Measurements from ENCODE around the gene TMBIM6. TPM values are rescaled to one million over a fixed set of nuclear protein-coding genes. Genes with fewer than 3 reads are reported as not detected.

The TMBIM6 gene
- total RNA-seq, 1 donor from 2014 or later: 188 TPM

DNA sequence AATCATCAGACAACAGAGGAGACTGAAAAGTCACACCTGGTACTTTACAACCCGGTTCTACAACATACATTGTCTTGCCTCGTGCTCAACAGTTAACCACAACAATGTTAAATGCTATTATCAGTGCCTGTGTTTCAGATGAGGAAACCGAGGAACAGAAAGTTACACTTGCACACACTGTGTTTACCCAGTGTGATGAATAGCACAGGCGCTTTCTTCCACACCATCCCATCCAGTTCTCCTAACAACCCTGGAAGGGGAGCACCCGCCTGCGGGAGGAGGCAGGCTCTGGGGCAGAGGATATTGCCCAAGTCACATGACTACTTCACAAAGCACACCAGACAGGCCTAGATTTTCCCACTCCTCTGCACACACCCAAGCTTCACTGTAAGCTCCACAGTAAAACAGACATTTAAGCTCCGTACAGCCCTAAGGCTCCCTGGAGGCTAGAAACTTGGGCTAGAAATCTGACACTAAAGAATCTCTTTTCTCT, 65.0 kb downstream of the TMBIM6 start:
- Histone ChIP-seq H3K27me3 (no peaks in the 10 kb centered on the region), H3K9me3 (no peaks in the 10 kb centered on the region), H3K36me3 (peaks cover 43% of the 10 kb centered on the region in 2 donors), H3K27ac (no peak overlapping the region), H3K4me1 (peaks cover 16 to 24% of the 10 kb centered on the region in 2 donors), H3K4me3 (no peak overlapping the region)
- TF ChIP-seq, protein P1, sequence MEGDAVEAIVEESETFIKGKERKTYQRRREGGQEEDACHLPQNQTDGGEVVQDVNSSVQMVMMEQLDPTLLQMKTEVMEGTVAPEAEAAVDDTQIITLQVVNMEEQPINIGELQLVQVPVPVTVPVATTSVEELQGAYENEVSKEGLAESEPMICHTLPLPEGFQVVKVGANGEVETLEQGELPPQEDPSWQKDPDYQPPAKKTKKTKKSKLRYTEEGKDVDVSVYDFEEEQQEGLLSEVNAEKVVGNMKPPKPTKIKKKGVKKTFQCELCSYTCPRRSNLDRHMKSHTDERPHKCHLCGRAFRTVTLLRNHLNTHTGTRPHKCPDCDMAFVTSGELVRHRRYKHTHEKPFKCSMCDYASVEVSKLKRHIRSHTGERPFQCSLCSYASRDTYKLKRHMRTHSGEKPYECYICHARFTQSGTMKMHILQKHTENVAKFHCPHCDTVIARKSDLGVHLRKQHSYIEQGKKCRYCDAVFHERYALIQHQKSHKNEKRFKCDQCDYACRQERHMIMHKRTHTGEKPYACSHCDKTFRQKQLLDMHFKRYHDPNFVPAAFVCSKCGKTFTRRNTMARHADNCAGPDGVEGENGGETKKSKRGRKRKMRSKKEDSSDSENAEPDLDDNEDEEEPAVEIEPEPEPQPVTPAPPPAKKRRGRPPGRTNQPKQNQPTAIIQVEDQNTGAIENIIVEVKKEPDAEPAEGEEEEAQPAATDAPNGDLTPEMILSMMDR (IDR thresholded peaks at IDR 0.05): no peak
- no peak for DNase-seq (ENCODE audit: low spot score in 2 of 2)
- intact Hi-C loops (cut with DNase I): no loop called here

DNA sequence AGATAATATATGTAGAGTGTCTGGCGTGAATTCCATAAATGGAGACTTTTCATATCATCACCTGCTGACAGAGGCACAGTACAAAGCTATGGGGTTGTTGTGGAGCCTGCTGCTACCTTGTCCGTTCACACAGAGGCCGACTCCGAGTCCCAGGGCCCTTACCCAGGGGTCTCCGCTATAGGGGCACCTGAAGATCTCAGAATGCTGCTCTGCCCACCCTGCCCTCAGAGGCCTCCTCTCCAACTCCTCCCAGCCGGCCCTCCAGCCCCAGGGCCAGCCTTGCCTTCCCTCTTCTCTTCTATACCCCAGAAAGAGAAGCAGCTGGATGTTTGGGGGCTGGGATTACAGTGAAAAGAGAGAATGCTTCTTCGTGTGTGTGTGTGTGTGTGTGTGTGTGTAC, 65.5 kb downstream of the TMBIM6 start:
- TF ChIP-seq, protein P1 (IDR thresholded peaks at IDR 0.05): no peak
- H3K27ac ChIP-seq: no peak overlapping the region
- no peak overlapping the region for H3K4me3 ChIP-seq
- peaks cover 38% of the 10 kb centered on the region in 2 donors for H3K36me3 ChIP-seq
- no peaks in the 10 kb centered on the region for H3K9me3 ChIP-seq
- H3K27me3 ChIP-seq: no peaks in the 10 kb centered on the region
- intact Hi-C loops (cut with DNase I): no loop called here
- peaks cover 16 to 24% of the 10 kb centered on the region in 2 donors for H3K4me1 ChIP-seq
- no peak for DNase-seq (ENCODE audit: low spot score in 2 of 2)

DNA sequence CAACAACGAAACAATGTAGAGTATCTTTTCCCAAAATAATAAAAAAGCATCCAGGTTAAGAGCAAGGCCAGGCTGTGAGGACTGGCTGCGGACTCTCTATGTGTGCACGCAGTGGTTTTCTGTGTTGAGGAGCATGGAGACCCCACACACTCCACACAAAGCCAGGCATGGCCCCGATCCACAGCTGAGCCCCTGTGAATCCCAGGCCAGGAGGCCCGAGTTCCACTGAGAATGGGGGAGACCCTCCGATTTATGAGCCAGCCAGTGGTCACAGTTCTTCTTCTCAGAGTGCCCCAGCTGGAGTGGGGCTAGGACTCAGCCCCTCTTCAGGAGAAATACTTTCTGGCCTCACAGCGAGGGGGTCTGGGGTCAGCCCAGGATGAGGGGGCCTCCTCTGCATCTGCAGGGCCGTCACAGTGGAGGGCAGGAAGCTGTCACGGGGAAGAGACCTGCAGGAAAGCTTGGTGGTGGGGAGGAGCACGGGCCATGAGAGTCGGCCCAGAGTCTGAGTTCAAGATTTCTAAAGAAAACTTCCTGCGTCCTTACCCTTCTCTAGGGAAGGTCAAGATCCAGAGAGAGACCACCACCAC, 66.7 kb downstream of the TMBIM6 start:
- H3K36me3 ChIP-seq: peaks cover 26 to 30% of the 10 kb centered on the region in 2 donors
- intact Hi-C loops (cut with DNase I): no loop called here
- H3K27me3 ChIP-seq: no peaks in the 10 kb centered on the region
- peaks cover 16 to 24% of the 10 kb centered on the region in 2 donors for H3K4me1 ChIP-seq
- H3K27ac ChIP-seq: peak overlapping the region; percentile 82 to 90
- DNase-seq (ENCODE audit: low spot score in 2 of 2): no peak
- TF ChIP-seq, protein P1 (IDR thresholded peaks at IDR 0.05): no peak
- no peaks in the 10 kb centered on the region for H3K9me3 ChIP-seq
- H3K4me3 ChIP-seq: no peak overlapping the region

DNA sequence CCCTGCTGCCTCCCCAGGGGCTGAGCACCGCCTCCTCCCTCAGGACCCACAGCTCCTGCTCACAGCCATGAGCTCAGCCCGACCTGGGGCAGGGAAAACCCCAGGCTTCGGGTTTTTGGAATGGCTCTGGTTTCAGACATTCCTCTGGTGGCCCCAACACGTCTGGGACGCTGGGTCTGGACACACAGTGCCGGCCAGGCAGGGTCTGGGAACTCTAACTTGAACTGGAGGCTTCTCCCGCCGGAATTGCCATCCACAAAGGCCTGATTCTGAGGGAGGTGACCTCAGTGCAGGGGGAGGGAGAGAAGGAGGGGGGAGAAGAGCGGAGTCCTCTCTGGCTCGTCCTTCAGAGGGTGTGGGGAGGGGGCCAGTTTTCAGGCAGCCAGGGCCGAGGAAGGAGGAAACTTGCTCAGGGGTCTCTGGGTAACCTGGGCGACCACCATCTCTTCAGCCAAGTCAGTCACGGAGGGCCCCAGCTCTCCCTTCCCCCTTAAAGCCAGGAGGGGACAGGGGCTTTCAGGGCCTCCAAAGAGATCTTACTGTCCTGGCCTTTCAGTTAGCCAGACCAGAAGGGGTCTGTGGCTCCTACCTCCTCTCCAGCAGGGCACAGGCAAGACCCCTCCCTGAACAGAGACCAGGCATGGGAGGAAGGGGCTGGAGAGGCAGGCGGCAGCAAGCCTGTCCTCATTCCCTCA, 67.5 kb downstream of the TMBIM6 start:
- H3K4me1 ChIP-seq: peaks cover 16 to 24% of the 10 kb centered on the region in 2 donors
- TF ChIP-seq, protein P1 (IDR thresholded peaks at IDR 0.05): no peak

DNA sequence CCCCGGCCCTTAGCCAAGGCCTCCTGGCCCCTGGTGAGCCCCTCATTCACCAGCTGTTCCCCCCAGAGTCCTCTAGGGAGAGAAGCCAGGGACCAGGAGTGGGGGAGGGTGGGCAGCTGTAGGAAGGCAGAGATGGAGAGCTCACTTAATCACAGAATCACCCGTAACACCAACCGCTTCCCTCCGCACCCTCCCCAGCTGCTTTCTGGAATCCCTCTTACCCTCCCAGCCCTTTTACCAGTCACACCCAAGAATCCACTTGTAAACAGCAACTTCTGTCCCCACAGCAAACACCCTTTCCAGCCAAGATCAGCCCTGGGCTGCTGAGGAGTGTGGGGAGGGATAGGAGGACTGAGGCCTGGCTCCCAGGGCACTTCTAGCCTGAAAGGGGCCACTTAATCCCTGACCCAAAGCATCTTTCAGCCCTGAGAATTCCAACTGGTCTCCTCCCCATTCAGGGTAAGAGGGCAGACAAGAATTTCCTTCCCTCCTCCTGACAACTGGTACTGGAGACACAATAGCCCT, 68.1 kb downstream of the TMBIM6 start:
- Histone ChIP-seq H3K9me3 (no peaks in the 10 kb centered on the region), H3K4me1 (peaks cover 16 to 24% of the 10 kb centered on the region in 2 donors), H3K36me3 (peaks cover 17% of the 10 kb centered on the region in 2 donors), H3K27ac (peak overlapping the region; percentile 82 to 90), H3K27me3 (no peaks in the 10 kb centered on the region), H3K4me3 (peak overlapping the region in 1 of 2 donors; percentile 42)
- intact Hi-C loops (cut with DNase I): no loop called here
- no peak for DNase-seq (ENCODE audit: low spot score in 2 of 2)
- TF ChIP-seq, protein P1 (IDR thresholded peaks at IDR 0.05): no peak

More for the DNA sequence above, 67.5 kb downstream of the TMBIM6 start:
- Histone ChIP-seq H3K4me3 (peak overlapping the region in 1 of 2 donors; percentile 42), H3K27ac (peak overlapping the region; percentile 82 to 90), H3K36me3 (peaks cover 20 to 23% of the 10 kb centered on the region in 2 donors), H3K27me3 (no peaks in the 10 kb centered on the region), H3K9me3 (no peaks in the 10 kb centered on the region)
- DNase-seq (ENCODE audit: low spot score in 2 of 2): no peak
- intact Hi-C loops (cut with DNase I): no loop called here
